Raji (cell line): ENCODE results near the gene NHEJ1.
A peak's percentile ranks its signal among the peaks of the same experiment; 100 is the strongest.

Source experiments
- POLR2A ChIP-seq: IDR thresholded peaks from 2 replicates; pipeline ENCODE4 v1.6.1; 2011; ENCODE audit warnings: low read depth, low read length, control low read depth; ENCODE audit not compliant: insufficient read depth

The NHEJ1 gene, protein sequence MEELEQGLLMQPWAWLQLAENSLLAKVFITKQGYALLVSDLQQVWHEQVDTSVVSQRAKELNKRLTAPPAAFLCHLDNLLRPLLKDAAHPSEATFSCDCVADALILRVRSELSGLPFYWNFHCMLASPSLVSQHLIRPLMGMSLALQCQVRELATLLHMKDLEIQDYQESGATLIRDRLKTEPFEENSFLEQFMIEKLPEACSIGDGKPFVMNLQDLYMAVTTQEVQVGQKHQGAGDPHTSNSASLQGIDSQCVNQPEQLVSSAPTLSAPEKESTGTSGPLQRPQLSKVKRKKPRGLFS

DNA sequence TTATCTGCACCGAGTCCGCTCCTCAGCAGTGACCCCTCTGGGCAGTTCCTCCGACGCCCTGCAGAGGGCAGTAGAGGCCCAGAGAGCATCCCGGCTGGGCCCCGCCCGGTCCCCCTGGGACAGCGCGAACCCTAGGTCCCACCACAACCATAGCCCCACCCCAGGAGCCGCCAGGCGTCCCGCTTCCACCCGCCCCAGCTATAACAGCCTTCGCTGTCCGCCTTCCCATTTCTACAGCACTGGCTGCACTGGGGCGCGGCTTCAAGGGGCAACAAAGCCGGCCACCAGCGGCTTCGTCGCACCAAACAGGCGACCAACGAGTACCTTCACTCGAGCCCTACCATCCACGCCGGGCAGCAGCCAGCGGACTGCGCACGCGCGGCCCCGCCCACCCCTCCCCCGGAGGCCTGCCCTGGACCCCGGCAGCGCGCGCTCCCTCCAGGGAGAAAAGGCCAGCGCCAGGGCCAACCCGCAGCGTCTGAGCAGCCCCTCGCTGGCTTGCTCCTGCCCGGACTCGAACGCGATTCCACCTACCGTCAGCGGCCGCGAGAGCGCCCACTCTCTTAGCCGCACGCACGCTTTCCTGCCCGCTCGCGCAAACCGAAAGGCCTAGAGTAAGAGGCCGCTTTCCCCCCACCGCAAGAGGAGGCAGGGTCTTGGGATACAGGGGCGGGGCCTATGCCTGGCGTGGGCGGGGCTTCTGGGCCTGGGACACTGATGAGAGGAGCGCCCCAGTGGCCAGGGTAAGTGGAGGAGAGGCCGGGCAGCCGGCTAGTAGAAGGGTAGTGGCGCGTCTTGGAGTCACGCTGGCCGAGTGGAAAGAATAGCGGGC is at the start of gene NHEJ1:
TSS of gene NHEJ1 (minus strand) at position 630 of the 832 bp plus-strand sequence. CDS start 2,453 bp downstream, outside the sequence.
- TF ChIP-seq POLR2A, result peak; percentile 90

DNA sequence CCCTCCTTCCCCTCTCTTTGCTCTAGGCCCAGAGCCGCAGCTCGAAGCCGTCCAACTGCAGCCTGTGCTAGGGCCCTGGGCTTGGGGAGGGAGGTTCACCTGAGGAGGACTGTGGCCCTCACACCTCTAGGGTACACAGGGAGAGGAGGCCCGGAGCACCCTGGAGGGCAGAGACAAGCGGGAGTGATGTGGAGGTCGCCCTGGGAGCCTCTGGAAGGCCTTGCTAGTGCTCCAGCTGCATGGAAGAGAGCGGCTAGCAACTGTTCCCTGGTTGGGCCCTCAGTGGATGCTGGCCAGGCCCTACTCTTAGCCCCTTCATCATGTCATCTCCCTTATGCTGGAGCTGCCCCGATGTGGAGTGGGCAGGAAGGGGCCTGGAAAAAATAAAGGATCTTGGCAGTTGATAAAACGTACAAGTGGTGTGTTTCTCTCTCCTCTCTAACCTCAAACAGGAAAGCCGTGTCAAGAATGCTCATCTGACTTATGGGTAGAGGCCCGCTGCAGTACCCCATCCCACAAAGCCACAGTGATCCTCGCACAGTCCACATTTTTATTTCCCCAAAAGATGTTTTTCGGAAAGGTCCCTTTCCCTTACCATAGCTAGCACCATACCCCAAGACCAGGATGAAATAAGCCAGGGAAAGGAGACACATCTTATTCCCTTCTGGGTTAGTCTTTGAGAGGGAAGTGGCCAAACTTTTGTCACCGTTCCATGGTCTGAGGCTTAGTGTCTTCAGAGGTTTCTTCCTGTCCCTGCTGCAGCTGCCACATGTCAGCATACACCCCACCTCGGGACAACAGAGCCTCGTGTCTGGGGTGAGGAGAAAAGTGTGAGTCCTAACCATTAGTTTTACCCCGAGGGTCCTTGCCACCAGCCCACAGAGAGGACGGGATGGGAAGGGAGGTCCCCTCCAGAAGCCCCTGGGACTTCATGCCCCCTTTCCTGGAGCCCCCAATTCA is 48.9 kb upstream of the NHEJ1 start:
- TF ChIP-seq POLR2A, result no peak

DNA sequence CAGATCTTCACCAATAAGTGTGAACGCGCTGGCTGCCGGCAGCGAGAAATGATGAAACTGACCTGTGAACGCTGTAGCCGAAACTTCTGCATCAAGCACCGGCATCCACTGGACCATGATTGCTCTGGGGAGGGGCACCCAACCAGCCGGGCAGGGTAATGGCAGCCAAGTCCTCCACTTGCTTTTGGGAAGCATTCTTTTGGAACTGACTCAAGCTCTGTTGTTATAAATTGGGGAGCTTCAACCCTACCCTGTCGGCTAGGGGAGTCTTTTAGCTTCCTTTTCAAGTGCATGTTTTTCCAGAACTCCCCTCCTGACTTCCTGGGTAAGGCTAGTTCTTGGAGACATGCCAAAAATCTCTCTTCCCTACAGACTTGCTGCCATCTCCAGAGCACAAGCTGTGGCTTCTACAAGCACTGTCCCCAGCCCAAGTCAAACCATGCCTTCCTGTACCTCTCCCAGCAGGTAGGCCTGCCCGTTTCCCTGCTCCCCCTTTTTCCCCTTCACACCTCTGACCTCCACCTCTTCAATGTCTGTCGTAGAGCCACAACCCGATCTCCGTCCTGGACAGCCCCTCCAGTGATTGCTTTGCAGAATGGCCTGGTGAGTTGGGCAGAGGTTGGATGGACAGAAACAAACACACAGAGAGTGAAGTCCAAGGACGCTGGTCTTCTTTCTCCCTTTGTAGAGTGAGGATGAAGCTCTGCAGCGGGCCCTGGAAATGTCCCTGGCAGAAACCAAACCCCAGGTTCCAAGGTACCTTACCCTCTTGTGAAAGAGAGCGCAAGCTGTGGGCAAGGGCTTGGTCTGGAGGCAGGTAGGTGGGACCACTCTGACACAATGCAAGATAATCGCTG is 47.5 kb upstream of the NHEJ1 start:
- TF ChIP-seq POLR2A, result no peak

DNA sequence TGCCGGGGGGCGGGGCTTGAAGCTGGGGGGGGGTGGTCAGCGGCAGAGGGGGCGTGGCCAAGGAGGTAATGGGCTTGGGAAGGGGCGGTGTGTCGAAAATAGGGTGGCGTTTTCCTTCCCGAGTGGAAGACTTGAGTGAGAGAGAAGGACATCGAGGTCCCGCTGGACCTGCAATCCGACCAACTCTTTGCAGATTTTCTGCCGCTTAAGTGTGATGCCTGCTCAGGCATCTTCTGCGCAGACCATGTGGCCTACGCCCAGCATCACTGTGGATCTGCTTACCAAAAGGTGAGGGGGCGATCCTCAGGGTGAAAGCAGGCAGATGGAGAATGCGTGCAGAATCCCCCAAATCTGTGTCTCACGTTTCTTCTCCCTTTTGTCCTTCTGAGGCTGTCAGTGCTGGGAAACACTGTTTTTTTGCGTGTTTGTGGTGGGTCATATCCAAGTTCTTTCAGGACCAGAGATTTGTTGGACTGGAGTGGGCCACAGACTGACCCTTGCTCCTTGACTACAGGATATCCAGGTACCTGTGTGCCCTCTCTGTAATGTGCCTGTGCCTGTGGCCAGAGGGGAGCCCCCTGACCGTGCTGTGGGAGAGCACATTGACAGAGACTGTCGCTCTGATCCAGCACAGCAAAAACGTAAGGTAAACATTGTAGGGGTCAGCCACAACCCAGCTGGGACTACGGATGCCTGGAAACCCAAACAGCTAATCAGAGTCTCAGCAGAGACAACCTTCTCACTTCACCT is 46.7 kb upstream of the NHEJ1 start:
- no peak for TF ChIP-seq POLR2A

DNA sequence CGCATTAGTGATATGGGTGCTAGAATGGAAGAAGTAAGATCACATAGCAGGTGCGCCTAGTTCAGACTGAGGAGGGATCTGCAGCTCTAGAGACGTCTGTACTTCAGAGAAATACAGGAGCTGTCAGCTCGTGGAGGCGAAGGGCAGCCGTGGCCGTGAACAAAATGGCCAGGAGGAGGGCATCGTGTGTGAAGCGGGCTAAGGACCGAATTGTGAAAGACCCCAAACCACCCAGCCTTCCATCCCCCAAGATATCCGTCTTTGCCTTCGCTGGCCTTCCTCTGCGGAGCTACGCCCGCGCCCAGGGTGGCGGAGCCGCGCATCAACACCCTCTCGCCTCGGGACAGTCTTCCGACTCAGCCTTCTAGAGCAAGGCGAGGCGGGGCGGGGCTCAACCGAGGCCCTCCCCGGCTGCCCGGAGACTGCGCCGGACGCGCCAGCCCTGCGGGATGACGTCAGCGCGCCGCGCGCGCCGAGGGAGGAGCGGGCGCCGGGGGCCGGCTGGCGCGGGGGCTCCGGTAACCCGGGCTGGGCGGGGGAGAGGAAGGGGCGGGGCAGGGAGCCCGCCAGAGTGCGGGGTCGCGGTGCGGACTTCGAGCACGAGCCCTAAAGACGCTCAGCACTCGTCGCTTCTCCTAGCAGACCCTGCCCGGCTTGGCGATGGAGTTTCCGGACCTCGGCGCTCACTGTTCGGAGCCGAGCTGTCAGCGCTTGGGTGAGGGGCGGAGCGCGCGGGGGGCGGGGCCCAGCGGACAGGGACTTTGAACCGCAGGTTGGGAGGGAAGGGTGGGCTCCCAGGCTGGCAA is 45.9 kb upstream of the NHEJ1 start, which contains the start of gene ZFAND2B:
TSS of gene ZFAND2B (plus strand) at position 455 of the 806 bp plus-strand sequence. CDS start at position 661, 206 bp downstream.
- TF ChIP-seq POLR2A, result peak; percentile 99

DNA sequence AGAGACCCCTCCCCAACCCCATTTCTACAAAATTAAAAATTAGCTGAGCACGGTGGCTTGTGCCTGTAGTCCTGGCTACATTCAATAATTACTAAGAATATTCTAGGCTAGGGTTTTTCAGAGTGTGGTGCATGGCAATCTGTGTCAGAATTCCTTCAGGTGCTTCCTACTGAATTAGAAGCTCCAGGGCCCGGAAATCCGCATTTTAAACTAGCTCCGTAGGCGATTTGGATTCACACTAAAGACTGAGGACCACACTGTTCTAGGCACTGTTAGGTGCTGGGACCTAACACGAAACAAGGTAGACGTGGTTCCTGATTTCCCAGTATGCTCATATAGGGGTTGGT is 45.3 kb upstream of the NHEJ1 start:
- no peak for TF ChIP-seq POLR2A

DNA sequence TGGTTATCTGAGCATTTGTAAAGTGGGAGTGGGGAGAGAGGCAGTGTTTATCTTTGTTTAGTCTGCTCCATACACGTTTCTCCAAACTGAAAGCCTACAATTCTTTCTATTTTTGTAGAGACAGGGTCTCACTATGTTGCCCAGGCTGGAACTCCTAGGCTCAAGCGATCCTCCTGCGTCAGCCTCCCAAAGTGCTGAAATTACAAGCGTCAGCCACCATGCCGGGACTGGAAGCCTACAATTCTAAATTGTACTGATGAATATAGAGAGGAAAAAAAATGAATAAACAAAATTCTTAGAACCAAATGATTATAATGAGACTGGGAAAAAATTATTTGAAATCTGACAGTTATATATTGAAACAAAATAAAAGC is 44.5 kb upstream of the NHEJ1 start:
- TF ChIP-seq POLR2A, result no peak

DNA sequence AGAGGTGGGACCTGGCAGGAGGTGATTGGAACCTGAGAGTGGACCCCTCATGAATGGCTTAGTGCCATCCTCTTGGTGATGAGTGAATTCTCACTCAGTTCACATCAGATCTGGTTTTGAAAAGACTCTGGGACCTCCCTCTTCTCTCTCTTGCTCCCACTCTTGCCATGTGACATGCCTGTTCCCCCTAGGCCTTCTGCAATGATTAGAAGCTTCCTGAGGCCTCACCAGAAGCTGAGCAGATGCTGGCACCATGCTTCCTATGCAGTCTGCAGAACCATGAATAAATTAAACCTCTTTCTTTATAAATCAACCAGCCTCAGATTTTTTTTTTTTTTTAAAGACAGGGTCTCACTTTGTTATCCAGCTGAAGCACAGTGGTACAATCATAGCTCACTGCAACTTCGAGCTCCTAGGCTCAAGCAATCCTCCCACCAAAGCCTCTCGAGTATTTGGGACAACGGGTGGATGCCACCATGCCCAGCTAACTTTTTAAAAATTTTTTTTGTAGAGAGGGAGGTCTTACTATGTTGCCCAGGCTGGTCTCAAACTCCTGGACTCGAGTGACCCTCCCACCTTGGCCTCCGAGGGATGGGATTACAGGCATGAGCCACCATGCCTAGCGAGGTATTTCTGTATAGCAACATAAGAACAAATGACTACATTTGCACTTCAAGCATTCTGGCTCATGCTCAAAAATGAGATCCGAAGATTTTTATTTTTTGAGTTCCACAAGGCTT is 44.0 kb upstream of the NHEJ1 start:
- no peak for TF ChIP-seq POLR2A

DNA sequence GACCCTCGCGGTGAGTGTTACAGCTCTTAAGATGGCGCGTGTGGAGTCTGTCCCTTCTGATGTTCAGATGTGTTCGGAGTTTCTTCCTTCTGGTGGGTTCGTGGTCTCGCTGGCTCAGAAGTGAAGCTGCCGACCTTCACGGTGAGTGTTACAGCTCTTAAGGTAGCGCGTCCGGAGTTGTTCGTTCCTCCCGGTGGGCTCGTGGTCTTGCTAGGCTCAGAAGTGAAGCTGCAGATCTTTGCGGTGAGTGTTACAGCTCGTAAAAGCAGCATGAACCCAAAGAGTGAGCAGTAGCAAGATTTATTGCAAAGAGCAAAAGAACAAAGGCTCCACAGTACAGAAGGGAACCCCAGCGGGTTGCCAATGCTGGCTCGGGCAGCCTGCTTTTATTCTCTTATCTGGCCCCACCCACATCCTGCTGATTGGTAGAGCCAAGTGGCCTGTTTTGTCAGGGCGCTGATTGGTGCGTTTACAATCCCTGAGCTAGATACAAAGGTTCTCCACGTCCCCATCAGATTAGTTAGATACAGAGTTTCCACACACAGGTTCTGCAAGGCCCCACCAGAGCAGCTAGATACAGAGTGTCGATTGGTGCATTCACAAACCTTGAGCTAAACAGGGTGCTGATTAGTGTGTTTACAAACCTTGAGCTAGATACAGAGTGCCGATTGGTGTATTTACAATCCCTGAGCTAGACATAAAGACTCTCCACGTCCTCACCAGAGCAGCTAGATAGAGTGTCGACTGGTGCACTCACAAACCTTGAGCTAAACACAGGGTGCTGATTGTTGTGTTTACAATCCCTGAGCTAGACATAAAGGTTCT is 40.1 kb upstream of the NHEJ1 start:
- 0 out of 2 replicates have a peak, but pooled peaks have one; percentile 15 for TF ChIP-seq POLR2A

DNA sequence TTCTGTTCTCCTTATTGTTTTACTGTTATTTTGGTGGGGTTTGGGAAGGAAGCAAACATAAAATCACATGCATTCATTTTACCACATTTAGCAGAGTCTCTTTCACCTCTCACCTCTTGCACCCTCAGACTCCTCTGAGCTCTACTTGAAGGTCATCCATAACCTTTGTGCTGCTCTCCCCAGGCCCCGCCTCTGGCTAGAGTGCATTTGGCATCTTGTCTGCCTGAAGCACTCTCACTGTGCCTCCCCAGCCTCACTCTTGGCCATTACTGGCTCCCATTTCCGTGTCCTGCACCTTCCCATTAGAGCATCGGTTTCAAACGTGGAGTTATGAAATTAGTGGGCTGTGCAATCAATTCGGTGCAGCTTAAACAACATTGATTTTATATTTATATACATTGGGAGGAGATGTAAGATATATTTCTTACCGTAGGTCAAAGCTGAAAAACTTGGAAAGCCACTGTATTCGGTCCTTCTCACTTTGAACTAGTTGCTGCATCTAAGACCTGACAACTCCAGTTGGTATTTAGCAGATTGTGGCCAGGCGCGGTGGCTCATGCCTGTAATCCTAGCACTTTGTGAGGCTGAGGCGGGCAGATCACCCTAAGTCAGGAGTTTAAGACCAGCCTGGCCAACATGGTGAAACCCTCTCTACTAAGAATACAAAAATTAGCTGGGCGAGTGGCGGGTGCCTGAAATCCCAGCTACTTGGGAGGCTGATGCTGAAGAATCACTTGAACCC is 39.0 kb upstream of the NHEJ1 start:
- TF ChIP-seq POLR2A, result no peak

DNA sequence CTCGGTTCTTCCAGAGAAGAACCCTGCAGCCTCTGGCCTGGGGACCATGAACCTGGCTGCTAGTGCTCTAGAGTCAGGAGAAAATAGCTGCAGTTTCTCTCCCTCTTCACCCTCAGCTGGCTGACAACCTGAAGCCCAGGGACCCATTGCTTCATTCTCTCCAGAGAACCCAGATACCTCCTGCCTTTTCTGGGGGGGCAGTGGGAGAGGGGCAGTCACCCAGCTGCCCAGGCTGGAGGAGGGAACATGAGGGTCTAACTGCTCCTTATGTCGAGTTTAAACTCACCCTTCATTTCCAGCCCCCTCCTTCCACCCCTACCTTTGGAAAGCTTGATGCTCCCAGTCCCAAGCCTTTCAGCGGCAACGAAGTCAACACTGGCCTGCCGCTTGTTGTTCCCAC is 38.4 kb upstream of the NHEJ1 start:
- TF ChIP-seq POLR2A, result no peak

DNA sequence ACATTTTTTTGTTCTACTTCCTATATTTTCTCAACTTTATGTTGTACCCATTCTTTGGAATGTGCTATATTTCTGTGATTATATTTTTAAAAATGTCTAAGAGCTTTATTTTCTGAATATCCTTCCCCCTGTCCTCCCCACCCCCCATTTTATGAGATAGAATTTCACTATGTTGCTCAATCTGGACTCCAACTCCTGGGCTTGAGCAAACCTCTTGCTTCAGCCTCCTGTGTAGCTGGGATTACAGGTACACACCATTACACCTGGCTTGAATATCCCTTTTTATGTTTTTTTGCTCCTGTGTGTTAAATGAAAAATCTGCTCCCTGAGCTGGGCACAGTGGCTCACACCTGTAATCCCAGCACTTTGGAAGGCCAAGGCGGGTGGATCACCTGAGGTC is 36.8 kb upstream of the NHEJ1 start:
- TF ChIP-seq POLR2A, result no peak
